ENCODE data around the gene DDX51. TPM values are rescaled to one million over a fixed set of nuclear protein-coding genes. Genes with fewer than 3 reads are reported as not detected.

Gene DDX51
- total RNA-seq, 1 donor from 2014 or later = 39.9 TPM

DNA sequence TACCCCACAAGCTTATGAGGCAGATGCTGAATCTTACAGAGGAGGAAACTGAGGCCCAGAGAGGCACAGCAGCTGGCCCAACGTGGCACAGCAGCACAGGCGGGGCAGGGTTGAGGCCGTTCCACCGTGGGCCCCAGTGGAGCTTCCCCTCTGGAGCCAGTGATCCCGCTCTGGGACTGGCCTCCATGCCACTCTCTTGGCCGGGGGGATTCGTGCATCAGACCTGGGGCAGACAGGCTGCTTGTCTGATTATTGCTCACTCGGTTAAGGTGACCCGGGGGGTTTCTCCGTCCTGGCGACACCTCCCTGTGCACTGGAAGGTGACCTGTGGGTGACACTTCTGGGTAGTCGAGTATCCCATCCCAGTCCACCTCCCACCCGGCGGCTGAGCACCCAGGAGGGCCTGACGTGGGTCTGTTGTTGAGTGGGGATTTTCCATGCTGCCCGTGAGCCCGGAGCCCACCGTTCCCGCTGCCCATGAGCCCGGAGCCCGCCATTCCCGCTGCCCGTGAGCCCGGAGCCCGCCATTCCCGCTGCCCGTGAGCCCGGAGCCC, 27.9 kb upstream of the DDX51 start:
- no peak overlapping the region for H3K4me3 Mint-ChIP-seq
- H3K4me1 Mint-ChIP-seq = peaks cover 6% of the 10 kb centered on the region
- no peaks in the 10 kb centered on the region for H3K36me3 Mint-ChIP-seq (ENCODE audit: low read depth)
- ATAC-seq (ENCODE audit: low read depth) (no peak), DNase-seq (no peak)
- TF ChIP-seq, protein P1, sequence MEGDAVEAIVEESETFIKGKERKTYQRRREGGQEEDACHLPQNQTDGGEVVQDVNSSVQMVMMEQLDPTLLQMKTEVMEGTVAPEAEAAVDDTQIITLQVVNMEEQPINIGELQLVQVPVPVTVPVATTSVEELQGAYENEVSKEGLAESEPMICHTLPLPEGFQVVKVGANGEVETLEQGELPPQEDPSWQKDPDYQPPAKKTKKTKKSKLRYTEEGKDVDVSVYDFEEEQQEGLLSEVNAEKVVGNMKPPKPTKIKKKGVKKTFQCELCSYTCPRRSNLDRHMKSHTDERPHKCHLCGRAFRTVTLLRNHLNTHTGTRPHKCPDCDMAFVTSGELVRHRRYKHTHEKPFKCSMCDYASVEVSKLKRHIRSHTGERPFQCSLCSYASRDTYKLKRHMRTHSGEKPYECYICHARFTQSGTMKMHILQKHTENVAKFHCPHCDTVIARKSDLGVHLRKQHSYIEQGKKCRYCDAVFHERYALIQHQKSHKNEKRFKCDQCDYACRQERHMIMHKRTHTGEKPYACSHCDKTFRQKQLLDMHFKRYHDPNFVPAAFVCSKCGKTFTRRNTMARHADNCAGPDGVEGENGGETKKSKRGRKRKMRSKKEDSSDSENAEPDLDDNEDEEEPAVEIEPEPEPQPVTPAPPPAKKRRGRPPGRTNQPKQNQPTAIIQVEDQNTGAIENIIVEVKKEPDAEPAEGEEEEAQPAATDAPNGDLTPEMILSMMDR (IDR thresholded peaks at IDR 0.05) = no peak
- ChIA-PET POLR2A (no interaction called here), CTCF (no interaction called here)
- no peak overlapping the region for H3K27ac Mint-ChIP-seq
- intact Hi-C loops (cut with micrococcal nuclease) = no loop called here
- H3K9me3 Mint-ChIP-seq = no peaks in the 10 kb centered on the region
- H3K27me3 Mint-ChIP-seq = peaks cover 15% of the 10 kb centered on the region

DNA sequence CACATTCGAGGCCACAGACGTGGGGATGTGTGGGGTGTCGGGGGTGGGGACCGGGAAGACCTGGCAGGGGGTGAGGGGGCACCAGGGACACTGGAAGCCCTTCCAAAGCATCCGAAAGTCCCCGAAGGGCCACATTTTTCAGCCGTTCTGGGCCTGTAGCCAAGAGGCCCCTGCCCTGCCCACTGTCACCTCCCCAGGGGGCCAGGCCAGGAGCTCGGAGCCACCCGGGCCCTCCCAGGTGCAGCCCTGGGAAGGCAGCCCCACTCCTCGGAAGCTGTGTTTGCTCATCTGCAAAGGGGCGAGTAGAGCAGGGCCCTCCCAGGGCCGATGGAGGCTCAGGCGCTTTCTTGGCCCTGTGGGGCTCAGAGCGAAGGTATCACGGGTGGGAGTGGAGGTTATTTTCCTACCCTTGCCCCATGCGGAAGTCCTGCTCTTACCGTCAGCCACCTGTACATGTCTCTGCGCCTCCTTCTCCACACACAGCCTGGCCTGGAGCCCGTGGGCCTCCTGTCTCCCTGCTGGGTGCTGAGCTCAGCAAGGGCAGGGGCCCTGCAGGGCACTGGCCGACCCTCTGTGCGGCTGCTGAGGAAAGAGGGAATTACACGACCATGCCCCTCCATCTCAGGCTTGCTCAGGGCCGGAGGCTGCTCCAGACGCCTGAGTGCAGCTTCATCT, 27.3 kb upstream of the DDX51 start:
- no peak for DNase-seq
- ChIA-PET POLR2A (no interaction called here), CTCF (no interaction called here)
- Mint-ChIP-seq H3K27ac (no peak overlapping the region), H3K36me3 (ENCODE audit: low read depth) (no peaks in the 10 kb centered on the region), H3K4me3 (no peak overlapping the region), H3K9me3 (no peaks in the 10 kb centered on the region), H3K4me1 (peaks cover 6% of the 10 kb centered on the region), H3K27me3 (peaks cover 14% of the 10 kb centered on the region)
- intact Hi-C loops (cut with micrococcal nuclease) = no loop called here
- no peak for ATAC-seq (ENCODE audit: low read depth)
- TF ChIP-seq, protein P1 (IDR thresholded peaks at IDR 0.05) = no peak

DNA sequence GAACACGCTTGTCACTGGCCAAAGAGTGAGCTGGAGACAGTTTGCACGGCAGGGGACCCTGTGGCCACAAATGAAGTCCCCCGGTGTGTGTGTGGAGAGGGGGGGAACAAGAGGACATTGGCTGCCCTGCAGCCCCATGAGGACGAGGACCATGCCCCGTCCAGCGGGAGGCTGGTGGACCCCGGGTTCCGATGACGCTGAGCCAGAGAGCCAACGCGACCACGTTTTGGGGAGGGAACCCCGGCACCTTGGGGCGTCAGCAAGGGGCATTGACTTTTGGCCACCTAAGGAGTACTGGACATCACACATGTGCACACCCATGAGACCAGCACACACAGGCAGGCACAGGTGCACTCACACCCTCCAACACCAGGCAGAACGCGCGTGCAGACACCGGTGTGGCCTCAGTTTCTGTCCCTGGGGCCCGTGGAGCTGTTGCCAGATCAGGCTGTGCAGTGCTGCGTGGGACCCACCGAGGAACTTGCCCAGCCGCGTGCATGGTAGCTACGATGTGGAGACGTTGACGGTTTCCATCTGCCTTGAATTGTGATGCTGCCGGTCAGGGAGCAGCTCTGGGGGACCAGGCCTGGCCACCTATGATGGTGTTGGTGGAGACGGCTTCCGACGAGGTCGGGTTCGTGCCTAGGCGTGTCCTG, 26.6 kb upstream of the DDX51 start:
- Mint-ChIP-seq H3K4me1 (peaks cover 6% of the 10 kb centered on the region), H3K27ac (no peak overlapping the region), H3K9me3 (no peaks in the 10 kb centered on the region), H3K4me3 (no peak overlapping the region), H3K36me3 (ENCODE audit: low read depth) (no peaks in the 10 kb centered on the region), H3K27me3 (peaks cover 13% of the 10 kb centered on the region)
- ChIA-PET CTCF (no interaction called here), POLR2A (no interaction called here)
- DNase-seq (no peak), ATAC-seq (ENCODE audit: low read depth) (no peak)
- intact Hi-C loops (cut with micrococcal nuclease) = no loop called here
- TF ChIP-seq, protein P1 (IDR thresholded peaks at IDR 0.05) = no peak

DNA sequence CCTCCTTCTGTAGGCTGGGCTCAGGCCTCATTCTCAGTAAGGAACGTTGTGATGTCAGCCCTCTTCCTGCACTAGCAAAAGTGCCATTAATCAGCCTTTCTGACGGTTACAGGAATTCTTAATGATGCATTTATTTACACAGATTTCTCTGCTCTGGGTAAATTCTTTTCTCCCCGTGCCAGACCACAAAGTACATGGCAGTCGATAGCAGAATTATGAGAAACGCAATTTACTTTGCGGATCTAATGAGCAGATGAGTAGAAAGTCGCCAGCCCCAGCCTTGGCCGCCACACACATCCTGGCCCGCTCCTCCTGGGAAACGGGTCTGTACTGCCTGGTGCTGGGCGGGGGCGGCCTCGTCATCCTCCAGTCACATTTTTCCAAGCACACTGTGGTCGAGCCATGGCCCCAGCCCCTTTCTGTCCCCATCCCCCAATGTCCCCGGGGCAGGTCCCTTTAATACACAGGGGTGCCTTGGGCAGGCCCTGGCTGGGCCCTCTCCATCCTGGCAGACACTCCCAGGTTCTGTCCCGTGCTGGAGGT, 26.0 kb upstream of the DDX51 start:
- TF ChIP-seq, protein P1 (IDR thresholded peaks at IDR 0.05) = no peak

DNA sequence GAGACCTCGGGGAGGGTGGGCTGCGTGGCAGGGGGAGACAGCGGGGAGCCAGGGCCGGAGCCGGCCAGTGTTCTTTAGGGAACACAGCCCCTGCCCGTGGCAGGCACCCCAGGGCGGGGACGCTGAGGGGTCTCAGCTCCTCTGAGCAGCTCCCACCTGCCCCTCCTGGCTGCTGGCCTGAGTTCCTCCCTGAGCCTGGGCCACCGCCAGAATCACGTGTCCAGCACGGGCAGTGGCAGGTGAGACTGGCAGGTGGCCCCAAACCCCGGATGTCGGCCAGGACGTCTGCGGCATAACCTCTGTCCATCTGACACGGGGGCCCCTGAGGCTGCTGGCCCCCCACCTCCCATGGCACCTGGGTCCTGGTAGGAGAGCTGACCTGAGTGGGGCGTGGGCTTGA, 25.3 kb upstream of the DDX51 start:
- TF ChIP-seq, protein P1 (IDR thresholded peaks at IDR 0.05) = no peak
- Mint-ChIP-seq H3K27me3 (peaks cover 9% of the 10 kb centered on the region), H3K27ac (no peak overlapping the region), H3K4me1 (peaks cover 6% of the 10 kb centered on the region), H3K4me3 (no peak overlapping the region), H3K36me3 (ENCODE audit: low read depth) (no peaks in the 10 kb centered on the region), H3K9me3 (no peaks in the 10 kb centered on the region)
- POLR2A ChIA-PET = no interaction called here
- CTCF ChIA-PET = no interaction called here
- ATAC-seq (ENCODE audit: low read depth) (no peak), DNase-seq (no peak)
- intact Hi-C loops (cut with micrococcal nuclease) = no loop called here

More for the DNA sequence above, 26.0 kb upstream of the DDX51 start:
- H3K4me3 Mint-ChIP-seq = no peak overlapping the region
- peaks cover 6% of the 10 kb centered on the region for H3K4me1 Mint-ChIP-seq
- DNase-seq (no peak), ATAC-seq (ENCODE audit: low read depth) (no peak)
- no peaks in the 10 kb centered on the region for H3K36me3 Mint-ChIP-seq (ENCODE audit: low read depth)
- ChIA-PET CTCF (no interaction called here), POLR2A (no interaction called here)
- H3K9me3 Mint-ChIP-seq = no peaks in the 10 kb centered on the region
- H3K27me3 Mint-ChIP-seq = peaks cover 13% of the 10 kb centered on the region
- H3K27ac Mint-ChIP-seq = no peak overlapping the region
- intact Hi-C loops (cut with micrococcal nuclease) = no loop called here

Measured in activated B cell treated with CpG ODN at 0.5 μM for 24 hours (primary cell).